ENCODE measurements around the gene ACIN1. TPM values are rescaled to one million over a fixed set of nuclear protein-coding genes. Genes with fewer than 3 reads are reported as not detected.

Gene ACIN1
- total RNA-seq, 4 donors from 2014 or later: 96.5 to 143 (median 108) TPM

- no peaks in the 10 kb centered on the region for H3K36me3 ChIP-seq
- no peaks in the 10 kb centered on the region for H3K4me1 ChIP-seq
- DNase-seq (ENCODE audit: low spot score in 2 of 2): no peak
- H3K27ac ChIP-seq: no peak overlapping the region
- H3K9me3 ChIP-seq: no peaks in the 10 kb centered on the region
- H3K27me3 ChIP-seq: no peaks in the 10 kb centered on the region
- WGBS, 2 donors: 78 to 83% methylated on average over 13 of the region's 13 CpGs
- no peak for TF ChIP-seq EP300 (IDR thresholded peaks at IDR 0.05)
- H3K4me3 ChIP-seq: no peak overlapping the region
Measured at GRCh38 chr14:23045419-23046357, 49.2 kb downstream of the ACIN1 start.

GRCh38 chr14:23044840-23045239 lies 50.1 kb downstream of the ACIN1 start:
- Histone ChIP-seq H3K4me1 (no peaks in the 10 kb centered on the region), H3K27me3 (no peaks in the 10 kb centered on the region), H3K4me3 (no peak overlapping the region), H3K27ac (no peak overlapping the region), H3K36me3 (no peaks in the 10 kb centered on the region), H3K9me3 (no peaks in the 10 kb centered on the region)
- no peak for DNase-seq (ENCODE audit: low spot score in 2 of 2)
- WGBS, 2 donors: 84 to 87% methylated on average over 8 of the region's 8 CpGs
- no peak for TF ChIP-seq CTCF (IDR thresholded peaks at IDR 0.05)
- no peak for TF ChIP-seq EP300 (IDR thresholded peaks at IDR 0.05)

- Histone ChIP-seq H3K4me1 (no peaks in the 10 kb centered on the region), H3K9me3 (no peaks in the 10 kb centered on the region), H3K27ac (no peak overlapping the region), H3K36me3 (no peaks in the 10 kb centered on the region), H3K27me3 (no peaks in the 10 kb centered on the region), H3K4me3 (no peak overlapping the region)
- TF ChIP-seq POLR2A (IDR thresholded peaks at IDR 0.05) (no peak), CTCF (IDR thresholded peaks at IDR 0.05) (no peak), EP300 (IDR thresholded peaks at IDR 0.05) (no peak)
- DNase-seq (ENCODE audit: low spot score in 2 of 2): no peak
- WGBS, 2 donors: 57 to 59% methylated on average over 3 of the region's 3 CpGs
Measured at GRCh38 chr14:23043754-23044153, 51.2 kb downstream of the ACIN1 start.

GRCh38 chr14:23043145-23043544 lies 51.8 kb downstream of the ACIN1 start:
- no peak for TF ChIP-seq EP300 (IDR thresholded peaks at IDR 0.05)
- no peak for TF ChIP-seq POLR2A (IDR thresholded peaks at IDR 0.05)
- TF ChIP-seq CTCF (IDR thresholded peaks at IDR 0.05): no peak
- WGBS, 2 donors: 66 to 72% methylated on average over 6 of the region's 6 CpGs
- no peak for DNase-seq (ENCODE audit: low spot score in 2 of 2)

GRCh38 chr14:23042162-23042965 lies 52.6 kb downstream of the ACIN1 start, which contains the start of gene PSMB11:
PSMB11 (plus strand) TSS chr14:23042212; CDS start chr14:23042226, 14 bp downstream.
- no peak within 1 kb of the TSS for H3K27ac ChIP-seq
- WGBS, 2 donors: 92 to 97% methylated on average over 29 to 30 of the region's 36 CpGs
- TF ChIP-seq POLR2A (IDR thresholded peaks at IDR 0.05): no peak
- no peak for TF ChIP-seq EP300 (IDR thresholded peaks at IDR 0.05)
- no peak for TF ChIP-seq CTCF (IDR thresholded peaks at IDR 0.05)
- H3K9me3 ChIP-seq: no peaks in the 10 kb centered on the region
- no peaks in the 10 kb centered on the region for H3K27me3 ChIP-seq
- H3K36me3 ChIP-seq: no peaks in the 10 kb centered on the region
- H3K4me1 ChIP-seq: no peaks in the 10 kb centered on the region
- no peak for DNase-seq (ENCODE audit: low spot score in 2 of 2)
- no peak within 1 kb of the TSS for H3K4me3 ChIP-seq

More at GRCh38 chr14:23043145-23043544, 51.8 kb downstream of the ACIN1 start:
- Histone ChIP-seq H3K4me3 (no peak overlapping the region), H3K27ac (no peak overlapping the region), H3K36me3 (no peaks in the 10 kb centered on the region), H3K4me1 (no peaks in the 10 kb centered on the region), H3K27me3 (no peaks in the 10 kb centered on the region), H3K9me3 (no peaks in the 10 kb centered on the region)

Data from tibial nerve (tissue), 4 donors.